Tibial artery (tissue), 4 donors: ENCODE measurements around the gene P2RY13.

Source experiments
- DNase-seq, 2 donors: peaks; one replicate each; pipeline ENCODE4 v3.0.0-alpha.2; 2019
- H3K27ac ChIP-seq, 2 donors: fragments of 200-600 bp; sonication (generic) in 1 of 2; 1 replicate in 1 of 2; 2 replicates in 1 of 2; pipeline ENCODE4 v1.5.1; 2018 to 2019; ENCODE audit warnings: mild to moderate bottlenecking in 1 of 2
- H3K27me3 ChIP-seq, 2 donors: fragments of 200-600 bp; sonication (generic) in 1 of 2; one replicate each; pipeline versions ENCODE4 v1.5.1 to v1.6.0; 2016 to 2019
- H3K36me3 ChIP-seq, 3 donors: fragments of 200-600 bp; sonication (generic) in 2 of 3; one replicate each; pipeline ENCODE4 v1.5.1; 2016 to 2019; ENCODE audit warnings: mild to moderate bottlenecking in 2 of 3
- H3K4me1 ChIP-seq, 4 donors: fragments of 200-600 bp; sonication (generic) in 2 of 4; 1 replicate in 3 of 4; 2 replicates in 1 of 4; pipeline ENCODE4 v1.5.1; 2016 to 2019
- H3K4me3 ChIP-seq, 2 donors: fragments of 200-600 bp; sonication (generic) in 1 of 2; 1 replicate in 1 of 2; 2 replicates in 1 of 2; pipeline ENCODE4 v1.5.1; 2018 to 2019; ENCODE audit warnings: mild to moderate bottlenecking in 2 of 2
- H3K9me3 ChIP-seq, 3 donors: fragments of 200-600 bp; sonication (generic) in 1 of 3; one replicate each; pipeline ENCODE4 v1.5.1; 2016 to 2019
- CTCF ChIP-seq, 2 experiments: fragments of 200-600 bp in 1 of 2; fragments of 450-650 bp in 1 of 2; IDR thresholded peaks; one replicate each; pipeline ENCODE4 v1.5.1; 2017 to 2019; ENCODE audit warnings: antibody characterized with exemption in 2 of 2, mild to moderate bottlenecking in 1 of 2, moderate library complexity in 1 of 2
- intact Hi-C: fragments of 100-400 bp; cut with DNase I; formaldehyde crosslinking; loops from one replicate; pipeline ENCODE4 v1.15.0; 2023; ENCODE audit warnings: low total_unique reads

P2RY13 gene

DNA sequence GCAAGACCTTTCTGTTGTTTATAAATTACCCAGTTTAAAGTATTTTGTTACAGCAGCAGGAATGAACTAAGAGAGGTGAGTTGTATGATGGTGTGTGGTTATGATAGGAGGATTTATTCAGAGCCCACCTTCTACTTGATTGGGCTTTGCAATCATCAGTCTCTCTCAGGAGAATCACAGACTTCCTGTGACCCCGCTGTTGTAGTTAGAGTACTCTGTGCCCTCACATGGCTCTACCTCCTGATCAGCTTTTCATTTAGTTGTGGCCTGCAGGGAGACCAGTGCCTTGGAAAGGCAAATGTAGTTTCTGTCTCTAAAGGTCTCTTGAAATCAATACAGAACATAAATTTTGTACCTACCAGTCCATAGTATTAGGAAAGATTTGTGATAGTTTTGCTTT lies 43.4 kb downstream of the P2RY13 start:
- no peak for DNase-seq
- intact Hi-C loops, result loop anchor here (10.0 kb wide), 1 partner anchor 121 kb away; no protein-coding TSS in a partner anchor
- Histone ChIP-seq H3K27me3 (no peaks in the 10 kb centered on the region), H3K36me3 (no peaks in the 10 kb centered on the region), H3K4me3 (no peak overlapping the region), H3K9me3 (no peaks in the 10 kb centered on the region), H3K4me1 (peaks cover 0 to 8% (median 0%) of the 10 kb centered on the region in 4 donors), H3K27ac (no peak overlapping the region)
- TF ChIP-seq CTCF (IDR thresholded peaks at IDR 0.05), result no peak

DNA sequence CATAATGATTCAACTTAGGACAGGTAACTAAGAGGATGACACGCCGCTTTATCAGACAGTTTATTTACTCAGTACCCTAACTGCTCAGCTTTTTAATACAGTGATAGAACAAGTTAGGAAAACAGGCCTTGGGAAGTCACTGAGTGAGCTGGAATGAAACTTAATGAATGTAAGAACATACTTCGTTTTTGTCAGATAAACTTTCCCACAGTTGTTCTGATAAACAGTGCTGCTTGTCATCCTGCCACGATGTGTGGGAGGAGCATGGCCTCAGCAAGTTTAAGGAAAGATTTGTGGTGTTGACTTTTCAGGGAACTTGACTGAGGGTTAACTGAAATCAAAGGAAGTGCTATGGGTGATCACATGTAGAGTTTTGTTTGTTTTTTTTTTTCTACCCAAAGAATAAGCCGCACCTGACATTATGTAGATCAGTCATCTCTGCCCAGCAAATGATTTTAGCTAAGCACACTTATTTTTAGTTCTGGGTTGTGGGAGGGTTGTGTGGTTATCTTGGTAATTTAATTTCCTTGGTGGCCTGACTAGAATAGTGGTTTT lies 45.4 kb downstream of the P2RY13 start:
- intact Hi-C loops, result loop anchor here (5.0 to 10.0 kb wide), 2 partner anchors 57 to 119 kb away; no protein-coding TSS in a partner anchor
- Histone ChIP-seq H3K4me3 (no peak overlapping the region), H3K4me1 (peaks cover 0 to 8% (median 0%) of the 10 kb centered on the region in 4 donors), H3K9me3 (no peaks in the 10 kb centered on the region), H3K27ac (no peak overlapping the region), H3K36me3 (no peaks in the 10 kb centered on the region), H3K27me3 (no peaks in the 10 kb centered on the region)
- DNase-seq, result peak in 1 of 2 donors; percentile 23
- TF ChIP-seq CTCF (IDR thresholded peaks at IDR 0.05), result no peak

DNA sequence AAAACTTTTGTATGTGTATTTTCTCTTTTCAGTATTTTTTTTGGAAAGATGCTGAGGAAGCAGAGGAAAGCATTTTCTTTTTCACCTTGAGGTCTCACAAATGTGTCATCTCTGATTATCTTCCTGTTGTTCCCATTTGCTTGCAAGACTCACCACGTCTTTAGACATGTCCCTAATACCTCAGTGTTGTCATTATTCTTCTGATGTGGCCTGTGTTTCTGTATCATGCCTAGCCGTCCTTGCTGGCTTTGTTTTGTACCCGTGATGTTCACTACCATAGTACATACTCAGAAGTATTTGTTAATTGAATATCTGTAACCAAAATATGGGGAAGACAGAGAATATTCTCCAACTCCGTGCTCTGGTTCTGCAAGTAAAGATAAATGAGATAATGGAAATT lies 46.0 kb downstream of the P2RY13 start:
- H3K9me3 ChIP-seq, result no peaks in the 10 kb centered on the region
- H3K27ac ChIP-seq, result no peak overlapping the region
- H3K36me3 ChIP-seq, result no peaks in the 10 kb centered on the region
- H3K4me3 ChIP-seq, result no peak overlapping the region
- intact Hi-C loops, result loop anchor here (5.0 to 10.0 kb wide), 2 partner anchors 56 to 119 kb away; no protein-coding TSS in a partner anchor
- H3K27me3 ChIP-seq, result no peaks in the 10 kb centered on the region
- TF ChIP-seq CTCF (IDR thresholded peaks at IDR 0.05), result no peak
- DNase-seq, result no peak
- peaks cover 0 to 8% (median 0%) of the 10 kb centered on the region in 4 donors for H3K4me1 ChIP-seq

DNA sequence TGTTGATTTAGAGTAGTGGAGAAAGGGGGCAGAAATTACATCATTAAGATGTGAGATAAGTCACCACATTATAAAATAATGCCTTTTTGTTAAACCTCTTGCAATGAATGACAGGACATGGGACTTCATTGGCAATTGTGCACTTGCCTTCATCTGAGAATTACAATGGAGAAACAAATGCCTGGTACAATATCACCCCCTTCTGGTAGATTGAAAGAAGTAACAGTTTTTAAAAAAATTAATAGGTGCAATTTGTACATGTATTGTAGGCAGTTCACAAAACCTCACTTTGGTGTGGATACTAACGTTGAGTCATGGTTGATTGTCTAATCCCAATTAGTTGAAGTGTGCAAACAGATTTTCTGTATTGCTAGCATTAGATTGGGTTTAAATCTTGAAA lies 46.4 kb downstream of the P2RY13 start:
- H3K27me3 ChIP-seq, result no peaks in the 10 kb centered on the region
- H3K27ac ChIP-seq, result no peak overlapping the region
- H3K9me3 ChIP-seq, result no peaks in the 10 kb centered on the region
- no peak overlapping the region for H3K4me3 ChIP-seq
- intact Hi-C loops, result loop anchor here (5.0 to 10.0 kb wide), 2 partner anchors 56 to 118 kb away; no protein-coding TSS in a partner anchor
- no peak for DNase-seq
- peak; percentile 67 to 77 for TF ChIP-seq CTCF (IDR thresholded peaks at IDR 0.05)
- no peaks in the 10 kb centered on the region for H3K36me3 ChIP-seq
- peaks cover 0 to 8% (median 0%) of the 10 kb centered on the region in 4 donors for H3K4me1 ChIP-seq

- intact Hi-C loops, result loop anchor here (5.0 to 10.0 kb wide), 2 partner anchors 54 to 117 kb away; no protein-coding TSS in a partner anchor
- no peaks in the 10 kb centered on the region for H3K36me3 ChIP-seq
- TF ChIP-seq CTCF (IDR thresholded peaks at IDR 0.05), result no peak
Observed at GRCh38 chr3:151281671-151282324, 47.6 kb downstream of the P2RY13 start.

More at GRCh38 chr3:151281671-151282324, 47.6 kb downstream of the P2RY13 start:
- Histone ChIP-seq H3K9me3 (no peaks in the 10 kb centered on the region), H3K4me1 (peaks cover 0 to 8% (median 0%) of the 10 kb centered on the region in 4 donors), H3K27me3 (no peaks in the 10 kb centered on the region), H3K27ac (no peak overlapping the region), H3K4me3 (no peak overlapping the region)
- no peak for DNase-seq
